A673 (cell line): Measurements from ENCODE around the gene GLIPR1L1. TPM values are rescaled to one million over a fixed set of nuclear protein-coding genes. Genes with fewer than 3 reads are reported as not detected.

Source experiments
- BruUV-seq: library from RNA; stranded (reverse); fragments of 400-500 nt; replicated peaks from 2 replicates; lab custom pipeline; 2021; lab: Mats Ljungman, UMichigan
- CTCF ChIA-PET: fragments of 300-600 bp; sonication (Branson Sonifier 250); formaldehyde crosslinking; loops from one replicate; lab custom pipeline; 2022; ENCODE audit warnings: antibody characterized with exemption; lab: Charles Lee
- POLR2A ChIA-PET: fragments of 300-600 bp; sonication (Branson Sonifier 250); formaldehyde crosslinking; loops from one replicate; lab custom pipeline; 2022; ENCODE audit warnings: antibody characterized with exemption; ENCODE audit not compliant: low non-redundant PET; lab: Charles Lee
- DNase-seq: peaks from one replicate; pipeline ENCODE4 v3.0.0-alpha.2; 2015; ENCODE audit warnings: low spot score
- H3K27ac ChIP-seq: fragments of 200-600 bp; sonication (generic); 2 replicates; pipeline ENCODE4 v1.5.1; 2016; ENCODE audit warnings: mixed run types, low read depth, mild to moderate bottlenecking, mixed read lengths, antibody characterized with exemption, low read length; ENCODE audit not compliant: poor library complexity, severe bottlenecking
- H3K27me3 ChIP-seq: fragments of 200-600 bp; sonication (generic); replicated peaks from 2 replicates; pipeline ENCODE4 v1.6.1; 2017; ENCODE audit warnings: mixed run types, low read depth, mild to moderate bottlenecking, mixed read lengths, antibody characterized with exemption, low read length; ENCODE audit not compliant: insufficient read depth, poor library complexity
- H3K36me3 ChIP-seq: fragments of 200-600 bp; sonication (generic); 2 replicates; pipeline ENCODE4 v1.6.1; 2016; ENCODE audit warnings: mixed run types, mild to moderate bottlenecking, mixed read lengths, antibody characterized with exemption, low read length; ENCODE audit not compliant: insufficient read depth, poor library complexity, severe bottlenecking
- H3K4me1 ChIP-seq: fragments of 200-600 bp; sonication (generic); 2 replicates; pipeline ENCODE4 v1.6.1; 2017; ENCODE audit warnings: mixed run types, mild to moderate bottlenecking, mixed read lengths, antibody characterized with exemption, low read length; ENCODE audit not compliant: insufficient read depth, poor library complexity, severe bottlenecking
- H3K4me3 ChIP-seq: fragments of 200-600 bp; sonication (generic); 2 replicates; pipeline ENCODE4 v1.5.1; 2016; ENCODE audit warnings: low read depth, mixed run types, mild to moderate bottlenecking, mixed read lengths, low read length; ENCODE audit not compliant: poor library complexity, severe bottlenecking
- H3K9me3 ChIP-seq: fragments of 200-600 bp; sonication (generic); 2 replicates; pipeline ENCODE4 v1.6.1; 2016; ENCODE audit warnings: mixed run types, low read depth, mild to moderate bottlenecking, mixed read lengths, antibody characterized with exemption, low read length; ENCODE audit not compliant: poor library complexity, severe bottlenecking
- CTCF ChIP-seq: fragments of 300-800, 200-600 bp; sonication (generic); conservative IDR thresholded peaks from 2 replicates; pipeline ENCODE4 v1.5.1; 2017; ENCODE audit warnings: low read depth, mild to moderate bottlenecking, antibody characterized with exemption, low read length, moderate library complexity, mixed read lengths
- EZH2 ChIP-seq: fragments of 200-600 bp; sonication (generic); IDR thresholded peaks from 2 replicates; pipeline ENCODE4 v1.6.1; 2017; ENCODE audit warnings: borderline replicate concordance, low read depth, mild to moderate bottlenecking, mixed read lengths, antibody characterized with exemption, low read length; ENCODE audit not compliant: poor library complexity, severe bottlenecking
- intact Hi-C: fragments of 100-400 bp; cut with micrococcal nuclease; formaldehyde crosslinking; loops from one replicate; pipeline ENCODE4 v1.10.0; 2022; ENCODE audit not compliant: unreplicated experiment
- total RNA-seq: library from RNA; stranded (reverse); gene quantifications from 2 replicates; pipeline ENCODE4 v1.2.3, GENCODE V29; 2021

The GLIPR1L1 gene
- total RNA-seq, 1 experiment from 2014 or later: not detected

GRCh38 chr12:75390899-75391538, 56.5 kb downstream of the GLIPR1L1 start, which contains the start of gene GLIPR1L2:
GLIPR1L2 (plus strand) TSS chr12:75391089; CDS start chr12:75391117, 28 bp downstream.
- intact Hi-C loops: loop anchor here (5.0 kb wide), 2 partner anchors 59 to 91 kb away; partner anchors contain the start of genes CAPS2, GLIPR1 and GLIPR1L1
- no peaks in the 10 kb centered on the region for H3K9me3 ChIP-seq
- H3K4me1 ChIP-seq: peaks cover 9% of the 10 kb centered on the region
- H3K27ac ChIP-seq: peak within 1 kb of the TSS; percentile 84
- peak; percentile 99 for DNase-seq
- H3K27me3 ChIP-seq: no peaks in the 10 kb centered on the region
- TSS peak; percentile 94 for BruUV-seq
- H3K36me3 ChIP-seq: no peaks in the 10 kb centered on the region
- H3K4me3 ChIP-seq: peak within 1 kb of the TSS; percentile 56
- POLR2A ChIA-PET: interaction anchor here (0.6 kb wide), 2 partner anchors 15 to 38 kb away, joined by 3 to 4 read pairs; no protein-coding TSS in a partner anchor
- CTCF ChIA-PET: interaction anchor here (0.6 to 1.3 kb wide), 7 partner anchors 15 to 342 kb away, joined by 3 to 9 read pairs (median 6); partner anchors contain the start of gene GLIPR1
- TF ChIP-seq EZH2 (no peak), CTCF (peak; percentile 92)

GRCh38 chr12:75404231-75404630, 69.8 kb downstream of the GLIPR1L1 start:
- H3K27ac ChIP-seq: no peak overlapping the region
- no peak for DNase-seq
- H3K9me3 ChIP-seq: no peaks in the 10 kb centered on the region
- TF ChIP-seq CTCF (no peak), EZH2 (no peak)
- POLR2A ChIA-PET: no interaction called here
- intact Hi-C loops: no loop called here
- CTCF ChIA-PET: no interaction called here
- no peak overlapping the region for H3K4me3 ChIP-seq
- no peaks in the 10 kb centered on the region for H3K36me3 ChIP-seq
- no TSS peak for BruUV-seq
- H3K27me3 ChIP-seq: no peaks in the 10 kb centered on the region
- H3K4me1 ChIP-seq: no peaks in the 10 kb centered on the region

DNA sequence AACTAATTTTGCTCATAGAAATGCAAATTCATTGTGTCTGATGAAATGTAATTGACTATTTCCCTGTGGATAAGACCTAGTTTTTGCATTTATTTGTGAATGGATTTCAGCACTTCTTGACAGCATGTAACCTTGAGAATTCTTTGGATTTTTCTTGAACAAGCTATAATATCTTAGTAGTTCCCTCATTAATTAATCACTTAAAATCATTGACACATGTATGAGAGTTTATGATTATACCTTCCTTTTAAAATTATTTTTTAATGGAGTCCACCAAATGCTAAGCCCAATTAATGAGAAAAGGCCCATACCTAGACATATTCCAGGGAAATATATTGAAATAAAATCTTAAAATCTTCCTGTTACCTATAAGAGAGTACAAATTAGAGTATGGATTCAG, 73.2 kb downstream of the GLIPR1L1 start:
- intact Hi-C loops: no loop called here
- Histone ChIP-seq H3K36me3 (no peaks in the 10 kb centered on the region), H3K27me3 (no peaks in the 10 kb centered on the region), H3K4me1 (no peaks in the 10 kb centered on the region), H3K4me3 (no peak overlapping the region), H3K27ac (no peak overlapping the region), H3K9me3 (no peaks in the 10 kb centered on the region)
- no TSS peak for BruUV-seq
- DNase-seq: no peak
- CTCF ChIA-PET: no interaction called here
- POLR2A ChIA-PET: no interaction called here
- TF ChIP-seq CTCF (no peak), EZH2 (no peak)
